Measurements from ENCODE around the gene TLN1.

- no peak for TF ChIP-seq EZH2 (IDR thresholded peaks at IDR 0.05; ENCODE audit: insufficient read depth, poor library complexity, severe bottlenecking)
- TF ChIP-seq EZH2phosphoT487 (IDR thresholded peaks at IDR 0.05; ENCODE audit: insufficient read depth, low read depth) = no peak
Measured at GRCh38 chr9:35756275-35757225, 24.6 kb upstream of the TLN1 start.
